Testis (tissue), 3 donors: ENCODE measurements around the gene COPA. TPM values are rescaled to one million over a fixed set of nuclear protein-coding genes. Genes with fewer than 3 reads are reported as not detected.
"Not testable (repeated sequence)": the region's sequence is repeated elsewhere in the genome, so short reads cannot be mapped to it uniquely, and the experiment has no call there.

Experiments
- DNase-seq: peaks from one replicate; pipeline ENCODE4 v3.0.0-alpha.2; 2019
- H3K27ac ChIP-seq, 2 donors: fragments of 200-600 bp; sonication (generic); one replicate each; pipeline ENCODE4 v1.5.1; 2019
- H3K27me3 ChIP-seq: fragments of 200-600 bp; sonication (generic); one replicate; pipeline ENCODE4 v1.5.1; 2019
- H3K36me3 ChIP-seq: fragments of 200-600 bp; sonication (generic); one replicate; pipeline ENCODE4 v1.5.1; 2017; ENCODE audit warnings: low read depth; ENCODE audit errors: missing control alignments
- H3K4me1 ChIP-seq: fragments of 200-600 bp; sonication (generic); one replicate; pipeline ENCODE4 v1.5.1; 2019
- H3K4me3 ChIP-seq, 2 donors: fragments of 200-600 bp; sonication (generic); one replicate each; pipeline ENCODE4 v1.5.1; 2017 to 2019
- H3K9me3 ChIP-seq: fragments of 200-600 bp; sonication (generic); one replicate; pipeline ENCODE4 v1.5.1; 2017
- POLR2A ChIP-seq: fragments of 450-650 bp; IDR thresholded peaks from one replicate; pipeline ENCODE4 v1.6.1; 2017; ENCODE audit warnings: antibody characterized with exemption, mild to moderate bottlenecking, moderate library complexity
- WGBS, 2 donors: methylation state at CpG; one replicate each; pipeline ENCODE4 v1.1.5; 2018; 5-methylcytosine and 5-hydroxymethylcytosine counted together
- intact Hi-C: fragments of 100-400 bp; cut with DNase I; formaldehyde crosslinking; loops from one replicate; pipeline ENCODE4 v1.15.1; 2023; ENCODE audit warnings: low total_unique reads
- polyA plus RNA-seq: library from polyadenylated mRNA; stranded (reverse); fragments of 350-450 nt; fragmentation: Illumina TruSeq; extraction: RNeasy Lipid Tissue Mini Kit (QIAGEN cat#74804); gene quantifications from one replicate; pipeline ENCODE4 v1.2.3, GENCODE V29; 2014; ENCODE audit warnings: low read depth, low replicate concordance; ENCODE audit not compliant: insufficient read depth
- total RNA-seq, 2 donors: library from RNA; depleted of rRNA; stranded (reverse); fragments of >200 nt; gene quantifications; one replicate each; pipeline ENCODE4 v1.2.3, GENCODE V29; 2016
- TF ChIP-seq, protein P1 (sequence below), 3 experiments: fragments of 450-650 bp in 2 of 3; fragments of 200-600 bp in 1 of 3; sonication (generic) in 1 of 3; IDR thresholded peaks; one replicate each; pipeline ENCODE4 v1.5.1; 2016 to 2019; ENCODE audit warnings: antibody characterized with exemption in 3 of 3, mild to moderate bottlenecking in 2 of 3, moderate library complexity in 1 of 3

Gene COPA
- total and polyA plus RNA-seq, 3 donors from 2014 or later, result 88.9 to 123 (median 114) TPM

DNA sequence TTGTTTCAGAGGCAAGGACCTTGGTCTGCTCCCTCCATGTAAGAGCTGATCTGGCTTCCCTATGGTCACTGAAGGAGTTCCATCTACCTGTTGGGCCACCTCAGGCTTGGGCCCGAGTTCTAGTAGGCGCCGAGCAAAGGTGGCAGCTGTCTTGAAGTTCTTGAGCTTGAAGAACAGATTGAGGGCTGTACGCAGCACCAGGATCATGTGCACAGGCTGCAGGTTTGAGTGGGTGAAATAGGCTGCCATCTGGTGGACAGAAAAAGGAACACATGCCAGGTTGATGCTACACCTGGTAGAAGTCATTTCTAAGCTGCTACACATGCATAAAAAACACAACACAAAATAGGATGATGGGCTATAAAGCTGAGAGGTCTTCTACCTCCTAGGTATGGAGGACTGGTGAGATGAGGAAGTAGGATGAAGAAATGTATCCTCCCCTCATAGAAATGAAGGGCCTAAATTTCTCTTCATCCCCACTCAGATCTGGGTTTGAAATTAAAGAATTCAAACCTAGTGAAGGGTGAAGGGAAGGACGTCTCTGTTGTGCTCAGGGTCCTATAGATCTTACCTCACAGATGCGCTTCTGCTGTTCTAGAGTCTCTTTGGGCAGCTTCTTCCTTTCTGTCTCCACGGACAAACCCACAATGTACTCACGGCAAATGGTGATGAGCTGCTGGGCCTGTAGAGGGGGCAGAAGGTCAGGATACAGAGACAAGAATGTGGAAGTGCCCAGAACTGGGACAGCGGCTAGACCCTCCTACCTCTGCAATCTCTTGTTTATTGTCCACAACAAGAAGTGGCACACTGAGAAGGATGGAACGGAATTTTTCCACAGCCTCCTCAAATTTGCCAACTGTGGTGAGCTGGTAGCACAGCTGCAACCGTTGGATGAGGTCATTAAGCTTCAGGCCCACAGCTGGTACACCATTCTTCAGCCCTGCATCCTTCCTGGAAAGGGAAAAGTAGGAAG is 51.5 kb downstream of the COPA start:
- no peak overlapping the region for H3K27ac ChIP-seq
- 37 to 39% methylated on average over 11 of the region's 11 CpGs for WGBS, 2 donors
- TF ChIP-seq, protein P1, sequence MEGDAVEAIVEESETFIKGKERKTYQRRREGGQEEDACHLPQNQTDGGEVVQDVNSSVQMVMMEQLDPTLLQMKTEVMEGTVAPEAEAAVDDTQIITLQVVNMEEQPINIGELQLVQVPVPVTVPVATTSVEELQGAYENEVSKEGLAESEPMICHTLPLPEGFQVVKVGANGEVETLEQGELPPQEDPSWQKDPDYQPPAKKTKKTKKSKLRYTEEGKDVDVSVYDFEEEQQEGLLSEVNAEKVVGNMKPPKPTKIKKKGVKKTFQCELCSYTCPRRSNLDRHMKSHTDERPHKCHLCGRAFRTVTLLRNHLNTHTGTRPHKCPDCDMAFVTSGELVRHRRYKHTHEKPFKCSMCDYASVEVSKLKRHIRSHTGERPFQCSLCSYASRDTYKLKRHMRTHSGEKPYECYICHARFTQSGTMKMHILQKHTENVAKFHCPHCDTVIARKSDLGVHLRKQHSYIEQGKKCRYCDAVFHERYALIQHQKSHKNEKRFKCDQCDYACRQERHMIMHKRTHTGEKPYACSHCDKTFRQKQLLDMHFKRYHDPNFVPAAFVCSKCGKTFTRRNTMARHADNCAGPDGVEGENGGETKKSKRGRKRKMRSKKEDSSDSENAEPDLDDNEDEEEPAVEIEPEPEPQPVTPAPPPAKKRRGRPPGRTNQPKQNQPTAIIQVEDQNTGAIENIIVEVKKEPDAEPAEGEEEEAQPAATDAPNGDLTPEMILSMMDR (IDR thresholded peaks at IDR 0.05), result peak; percentile 76 to 84 (median 80)
- no peak for TF ChIP-seq POLR2A
- no peaks in the 10 kb centered on the region for H3K36me3 ChIP-seq
- intact Hi-C loops, result no loop called here
- H3K4me1 ChIP-seq, result no peaks in the 10 kb centered on the region
- no peaks in the 10 kb centered on the region for H3K9me3 ChIP-seq
- no peaks in the 10 kb centered on the region for H3K27me3 ChIP-seq
- no peak overlapping the region for H3K4me3 ChIP-seq
- peak; percentile 81 for DNase-seq

DNA sequence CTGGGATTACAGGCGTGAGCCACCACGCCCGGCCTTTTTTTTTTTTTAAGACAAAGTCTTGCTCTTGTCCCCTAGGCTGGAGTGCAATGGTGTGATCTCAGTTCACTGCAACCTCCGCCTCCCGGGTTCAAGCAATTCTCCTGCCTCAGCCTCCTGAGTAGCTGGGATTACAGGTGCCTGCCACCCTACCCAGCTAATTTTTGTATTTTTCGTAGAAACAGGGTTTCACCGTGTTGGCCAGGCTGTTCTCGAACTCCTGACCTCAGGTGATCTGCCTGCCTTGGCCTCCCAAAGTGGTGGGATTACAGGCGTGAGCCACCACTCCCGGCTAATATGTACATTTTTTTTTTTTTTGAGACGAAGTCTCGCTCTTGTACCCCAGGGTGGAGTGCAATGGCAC is 55.3 kb downstream of the COPA start:
- intact Hi-C loops, H3K27ac ChIP-seq, H3K36me3 ChIP-seq, DNase-seq, H3K27me3 ChIP-seq, H3K4me3 ChIP-seq, H3K9me3 ChIP-seq: not testable (repeated sequence)
- peaks cover 11% of the 10 kb centered on the region for H3K4me1 ChIP-seq
- 90 to 96% methylated on average over 12 of the region's 12 CpGs for WGBS, 2 donors

DNA sequence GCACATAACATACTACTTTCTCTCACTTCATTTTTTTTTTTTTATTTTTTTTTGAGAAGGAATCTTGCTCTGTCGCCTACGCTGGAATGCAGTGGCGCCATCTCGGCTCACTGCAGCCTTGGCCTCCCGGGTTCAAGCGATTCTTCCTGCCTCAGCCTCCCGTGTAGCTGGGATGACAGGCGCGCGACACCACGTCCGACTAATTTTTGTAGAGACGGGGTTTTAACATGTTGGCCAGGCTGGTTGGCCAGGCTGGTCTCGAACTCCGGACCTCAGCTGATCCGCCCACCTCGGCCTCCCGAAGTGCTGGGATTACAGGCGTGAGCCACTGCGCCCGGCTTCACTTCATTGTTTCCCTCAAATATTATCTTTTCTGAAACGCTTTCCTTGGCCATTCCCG is 57.5 kb downstream of the COPA start:
- Histone ChIP-seq H3K9me3 (no peaks in the 10 kb centered on the region), H3K36me3 (no peaks in the 10 kb centered on the region), H3K27me3 (no peaks in the 10 kb centered on the region), H3K4me3 (peak overlapping the region; percentile 65 to 82), H3K27ac (no peak overlapping the region), H3K4me1 (peaks cover 11% of the 10 kb centered on the region)
- TF ChIP-seq, protein P1 (IDR thresholded peaks at IDR 0.05), result no peak
- no peak for TF ChIP-seq POLR2A
- intact Hi-C loops, result no loop called here
- WGBS, 2 donors, result 39 to 69% methylated on average over 23 of the region's 23 CpGs
- peak; percentile 20 for DNase-seq

DNA sequence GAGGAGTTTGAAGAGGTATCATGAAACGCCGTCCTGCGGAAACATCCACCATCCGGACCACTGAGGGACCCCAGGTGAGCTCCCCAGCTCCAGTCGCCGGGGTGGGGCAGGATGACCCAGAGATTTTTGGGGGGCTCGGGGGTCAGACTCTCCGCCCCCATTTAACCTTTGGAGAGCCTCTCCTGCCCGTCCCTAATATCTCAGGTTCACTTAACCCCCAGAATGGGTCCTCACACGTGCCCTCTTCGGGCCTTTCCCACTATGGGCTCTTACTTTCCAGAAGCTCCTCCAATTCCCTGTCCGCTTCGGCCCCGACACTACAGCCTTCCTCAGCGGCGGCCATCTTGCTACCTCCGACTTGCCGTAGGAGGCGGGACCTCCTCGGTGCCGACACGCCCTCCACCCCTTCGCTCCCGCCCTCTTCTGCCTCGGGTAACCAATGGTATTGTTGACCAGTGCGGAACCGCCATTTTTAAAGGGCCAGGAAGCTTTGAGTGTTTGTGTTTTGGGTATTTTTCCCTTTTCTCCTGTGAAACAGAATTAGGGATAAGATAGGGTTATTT is 58.2 kb downstream of the COPA start, which contains the start of gene PEX19:
Gene PEX19, minus strand, starts transcription at position 352 of the 563 bp plus-strand sequence. Its CDS starts 9 bp downstream, at position 343.
- intact Hi-C loops, result no loop called here
- Histone ChIP-seq H3K36me3 (no peaks in the 10 kb centered on the region), H3K9me3 (no peaks in the 10 kb centered on the region), H3K4me1 (peaks cover 11% of the 10 kb centered on the region), H3K27me3 (no peaks in the 10 kb centered on the region), H3K27ac (peak within 1 kb of the TSS; percentile 65 to 73), H3K4me3 (peak within 1 kb of the TSS; percentile 65 to 82)
- DNase-seq, result peak; percentile 98
- 0% methylated on average over 26 to 27 of the region's 27 CpGs for WGBS, 2 donors
- peak; percentile 63 for TF ChIP-seq POLR2A
- TF ChIP-seq, protein P1 (IDR thresholded peaks at IDR 0.05), result no peak

DNA sequence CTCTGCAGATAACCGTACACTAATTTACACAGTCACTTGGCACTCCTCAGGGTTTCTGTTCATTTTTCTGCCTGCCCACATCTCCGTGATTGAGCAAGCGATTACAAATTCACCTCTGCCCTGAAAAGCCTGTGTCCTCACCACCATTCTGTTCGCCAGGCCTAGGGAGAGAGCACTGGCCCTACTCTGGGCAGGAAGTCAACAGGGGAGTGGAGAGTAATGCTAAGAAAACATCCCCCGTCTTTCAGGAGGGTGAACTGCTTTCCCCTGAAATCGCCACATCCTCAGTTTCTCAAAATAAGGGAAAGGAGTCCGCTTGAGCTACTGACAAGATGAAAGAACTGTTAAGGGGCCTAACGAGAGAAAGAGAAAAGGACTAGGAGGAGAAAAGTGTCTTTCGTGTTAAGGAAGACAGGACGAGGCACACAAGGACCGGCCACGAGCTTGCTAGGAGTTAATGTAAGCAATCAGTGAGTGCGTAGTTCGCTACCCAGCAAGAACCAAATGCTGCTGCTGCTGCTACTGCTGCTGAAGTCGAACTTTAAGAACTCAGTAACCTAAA is 58.7 kb downstream of the COPA start:
- Histone ChIP-seq H3K27ac (peak overlapping the region; percentile 65 to 73), H3K9me3 (no peaks in the 10 kb centered on the region), H3K27me3 (no peaks in the 10 kb centered on the region), H3K4me1 (peaks cover 11% of the 10 kb centered on the region), H3K4me3 (peak overlapping the region; percentile 65 to 82), H3K36me3 (no peaks in the 10 kb centered on the region)
- intact Hi-C loops, result no loop called here
- TF ChIP-seq, protein P1 (IDR thresholded peaks at IDR 0.05), result no peak
- no peak for TF ChIP-seq POLR2A
- WGBS, 2 donors, result 0% methylated on average over 15 of the region's 15 CpGs
- DNase-seq, result peak; percentile 48
